ENCODE data around the gene HMX3.
A peak's percentile ranks its signal among the peaks of the same experiment; 100 is the strongest.
"Not testable (repeated sequence)": the region's sequence is repeated elsewhere in the genome, so short reads cannot be mapped to it uniquely, and the experiment has no call there.

HMX3 gene

GRCh38 chr10:123149162-123149567 lies 13.4 kb downstream of the HMX3 start:
- DNase-seq = no peak

GRCh38 chr10:123149568-123150270 lies 13.9 kb downstream of the HMX3 start:
- peak; percentile 78 for DNase-seq

- no peak for DNase-seq
Measured at GRCh38 chr10:123150271-123150985, 14.7 kb downstream of the HMX3 start.

- peak; percentile 73 for DNase-seq
Measured at GRCh38 chr10:123150986-123151736, 15.4 kb downstream of the HMX3 start.

GRCh38 chr10:123151737-123152135 lies 16.0 kb downstream of the HMX3 start:
- no peak for DNase-seq

GRCh38 chr10:123153486-123154091 lies 17.8 kb downstream of the HMX3 start:
- no peak for DNase-seq

- peak; percentile 92 for DNase-seq
Measured at GRCh38 chr10:123154092-123154710, 18.4 kb downstream of the HMX3 start, which contains the start of gene BUB3. TSS of gene BUB3 (plus strand) at chr10:123154402. CDS start at chr10:123154918, 516 bp downstream.

- peak; percentile 81 for DNase-seq
Measured at GRCh38 chr10:123154711-123155505, 19.1 kb downstream of the HMX3 start.

GRCh38 chr10:123156078-123156477 lies 20.3 kb downstream of the HMX3 start:
- DNase-seq = no peak

- DNase-seq = no peak
Measured at GRCh38 chr10:123157210-123157609, 21.4 kb downstream of the HMX3 start.

- no peak for DNase-seq
Measured at GRCh38 chr10:123158682-123159081, 22.9 kb downstream of the HMX3 start.

GRCh38 chr10:123160311-123160980 lies 24.7 kb downstream of the HMX3 start:
- DNase-seq = no peak

GRCh38 chr10:123164319-123164718 lies 28.5 kb downstream of the HMX3 start:
- DNase-seq = no peak

GRCh38 chr10:123165445-123166072 lies 29.8 kb downstream of the HMX3 start:
- DNase-seq = no peak

- no peak for DNase-seq
Measured at GRCh38 chr10:123166618-123167017, 30.8 kb downstream of the HMX3 start.

GRCh38 chr10:123170961-123171360 lies 35.2 kb downstream of the HMX3 start:
- no peak for DNase-seq

- not testable (repeated sequence) for DNase-seq
Measured at GRCh38 chr10:123171616-123172015, 35.8 kb downstream of the HMX3 start.

- no peak for DNase-seq
Measured at GRCh38 chr10:123175389-123176387, 39.9 kb downstream of the HMX3 start.

GRCh38 chr10:123178390-123178789 lies 42.6 kb downstream of the HMX3 start:
- not testable (repeated sequence) for DNase-seq
